GM12875 (cell line): Measurements from ENCODE around the gene NEUROD1.

Source experiments
- H3K4me3 ChIP-seq: one replicate; pipeline ENCODE4 v1.5.1; 2011; ENCODE audit warnings: low read depth, low read length, control low read depth
- CTCF ChIP-seq: IDR thresholded peaks from 2 replicates; pipeline ENCODE4 v1.5.1; 2011; ENCODE audit warnings: low read depth, mild to moderate bottlenecking, control low read depth, inconsistent platforms, low read length, moderate library complexity, borderline replicate concordance; ENCODE audit not compliant: insufficient read depth

Gene NEUROD1

GRCh38 chr2:181649436-181649979 lies 30.8 kb downstream of the NEUROD1 start:
- H3K4me3 ChIP-seq, result no peak overlapping the region
- no peak for TF ChIP-seq CTCF

DNA sequence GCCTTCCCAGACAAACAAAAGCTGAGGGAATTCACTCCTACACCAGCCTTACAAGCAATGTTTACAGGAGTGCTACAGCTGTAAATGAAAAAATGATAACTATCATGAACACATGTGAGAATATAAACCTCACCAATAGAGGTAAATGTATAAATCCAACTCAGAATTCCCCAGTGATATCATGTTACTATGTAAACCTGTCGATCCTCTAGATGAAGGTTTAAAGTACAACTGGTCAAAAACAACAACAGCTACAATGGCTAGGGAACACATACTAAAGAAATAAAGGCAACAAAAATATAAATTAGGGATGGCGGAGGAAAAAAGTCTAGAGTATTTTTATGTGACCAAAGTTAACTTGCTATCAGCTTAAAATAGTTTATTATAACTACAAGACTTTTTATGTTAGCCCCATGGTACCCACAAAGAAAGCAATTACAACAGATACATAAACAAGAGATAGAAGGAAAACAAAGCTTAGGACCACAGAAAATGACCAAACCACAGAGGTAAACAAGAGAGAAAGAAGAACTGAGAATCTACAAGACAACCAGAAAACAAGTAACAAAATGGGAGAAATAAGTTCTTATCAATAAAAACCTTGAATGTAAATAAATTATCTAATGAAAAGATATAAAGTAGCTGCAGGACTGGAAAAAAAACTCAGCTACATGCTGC lies 31.7 kb downstream of the NEUROD1 start:
- no peak overlapping the region for H3K4me3 ChIP-seq
- no peak for TF ChIP-seq CTCF

GRCh38 chr2:181646415-181646987 lies 33.8 kb downstream of the NEUROD1 start:
- no peak for TF ChIP-seq CTCF

DNA sequence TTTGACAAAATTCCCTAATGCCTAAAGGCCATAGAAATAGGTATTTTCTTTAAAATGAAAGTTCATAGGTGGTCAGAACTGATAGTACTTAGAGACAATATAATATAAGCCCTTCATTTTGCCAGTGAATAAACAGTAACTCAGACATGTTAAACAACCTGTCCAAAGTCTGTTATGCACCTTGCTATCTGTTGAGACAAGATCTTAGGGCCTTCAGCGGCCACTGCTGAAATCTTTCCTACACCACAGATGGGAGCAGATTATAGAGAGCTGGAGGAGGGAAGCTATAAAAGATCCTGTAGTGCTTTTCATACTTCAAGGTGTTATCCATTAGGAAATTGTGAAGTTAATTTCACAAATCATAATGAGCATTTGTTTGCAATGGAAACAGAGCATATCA lies 37.2 kb downstream of the NEUROD1 start:
- no peak overlapping the region for H3K4me3 ChIP-seq
- no peak for TF ChIP-seq CTCF

More at GRCh38 chr2:181646415-181646987, 33.8 kb downstream of the NEUROD1 start:
- H3K4me3 ChIP-seq, result no peak overlapping the region

DNA sequence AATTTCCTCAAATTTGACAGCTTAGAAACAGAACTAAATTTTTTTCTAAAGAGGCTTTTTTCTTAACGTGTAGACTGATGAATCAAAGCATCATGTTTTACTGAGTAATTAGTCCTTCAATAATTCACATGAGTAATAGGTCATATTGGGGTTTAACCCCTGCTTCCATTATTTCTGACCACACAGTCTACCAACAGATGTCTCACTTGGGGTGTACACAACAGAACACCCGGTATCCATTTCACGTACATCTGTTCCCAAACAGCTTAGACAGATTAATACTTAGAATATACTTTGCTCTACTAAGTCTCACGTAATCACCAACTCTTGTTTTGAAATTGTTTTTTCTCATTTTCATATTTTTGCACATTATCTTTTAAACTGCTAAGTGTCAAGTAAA lies 38.2 kb downstream of the NEUROD1 start:
- TF ChIP-seq CTCF, result no peak
- H3K4me3 ChIP-seq, result no peak overlapping the region

DNA sequence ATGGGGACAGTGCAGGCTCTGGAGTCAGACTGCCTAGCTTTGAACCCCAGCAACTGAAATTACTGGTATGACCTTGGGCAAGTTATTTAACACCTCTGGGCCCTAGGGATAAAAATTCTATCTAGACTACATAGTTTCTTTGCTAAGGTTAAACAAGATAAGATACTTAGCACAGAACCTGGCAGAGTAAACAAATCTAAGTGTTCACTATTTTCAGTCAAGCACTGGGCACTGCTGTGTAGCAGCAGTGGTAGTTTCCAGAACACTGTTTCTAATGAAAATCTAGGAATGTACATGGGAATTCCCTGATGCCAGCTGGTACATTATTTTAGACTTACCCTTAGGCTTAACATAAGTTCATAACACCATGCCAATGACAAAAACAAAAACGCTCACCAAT lies 40.6 kb downstream of the NEUROD1 start:
- no peak for TF ChIP-seq CTCF
- no peak overlapping the region for H3K4me3 ChIP-seq
